ENCODE results near the gene RHBDD1. TPM values are rescaled to one million over a fixed set of nuclear protein-coding genes. Genes with fewer than 3 reads are reported as not detected.

Gene RHBDD1
- polyA plus RNA-seq, 1 of the 3 experiments (the other 2 are of a cell fraction), result 10.3 TPM

DNA sequence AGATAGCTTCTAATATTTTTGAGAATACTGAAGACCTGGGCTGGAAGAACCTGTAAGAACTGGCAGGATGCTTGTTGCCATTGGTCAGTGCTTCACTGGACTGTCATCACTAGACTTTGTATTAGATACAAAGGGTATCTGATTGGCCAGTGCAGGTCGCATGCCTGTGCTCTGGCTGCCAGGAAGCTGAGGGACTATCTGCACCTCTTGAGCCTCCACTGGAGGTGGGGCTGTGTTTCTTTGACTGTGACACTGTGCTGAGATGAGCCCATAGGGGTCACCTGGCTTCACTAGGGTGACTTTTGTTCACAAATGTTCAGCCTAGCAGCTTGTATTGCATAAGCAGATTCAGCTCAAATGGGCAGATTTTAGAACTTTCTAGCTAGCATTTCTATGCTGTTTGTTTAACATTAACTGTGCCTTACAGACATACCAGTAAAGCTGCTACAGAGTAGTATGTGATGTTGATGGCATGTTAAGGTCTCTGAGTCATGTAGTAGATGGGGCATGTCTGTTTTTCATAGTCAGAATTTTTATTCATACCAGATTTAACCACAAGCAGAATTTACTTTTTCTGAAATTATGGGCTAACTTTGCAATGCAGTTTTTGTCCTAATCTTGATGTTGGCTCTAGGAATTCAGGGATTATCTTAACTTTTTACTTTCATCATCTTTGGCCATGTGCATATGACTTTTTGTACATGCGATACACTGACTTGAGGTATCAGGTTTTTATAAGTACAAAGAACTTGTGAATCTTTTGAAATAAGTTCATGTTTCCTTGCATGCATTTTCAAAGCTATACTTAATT is 56.1 kb downstream of the RHBDD1 start:
- Histone ChIP-seq H3K9me2 (no peaks in the 10 kb centered on the region), H3K27ac (ENCODE audit: low read depth in 2 of 2, low read length in 1 of 2) (peak overlapping the region; percentile 58 to 69; a peak in 3 of 4 replicates), H2AFZ (ENCODE audit: low read depth) (no peak overlapping the region)
- no peak for TF ChIP-seq RCOR1 (IDR thresholded peaks at IDR 0.05; ENCODE audit: low read length)
- peak in 1 of 2 experiments; percentile 15; a peak in 1 of 4 replicates for TF ChIP-seq EP300 (IDR thresholded peaks at IDR 0.05; ENCODE audit: borderline replicate concordance in 1 of 2, low read depth in 1 of 2, low read length in 1 of 2)
- TF ChIP-seq, protein P1, sequence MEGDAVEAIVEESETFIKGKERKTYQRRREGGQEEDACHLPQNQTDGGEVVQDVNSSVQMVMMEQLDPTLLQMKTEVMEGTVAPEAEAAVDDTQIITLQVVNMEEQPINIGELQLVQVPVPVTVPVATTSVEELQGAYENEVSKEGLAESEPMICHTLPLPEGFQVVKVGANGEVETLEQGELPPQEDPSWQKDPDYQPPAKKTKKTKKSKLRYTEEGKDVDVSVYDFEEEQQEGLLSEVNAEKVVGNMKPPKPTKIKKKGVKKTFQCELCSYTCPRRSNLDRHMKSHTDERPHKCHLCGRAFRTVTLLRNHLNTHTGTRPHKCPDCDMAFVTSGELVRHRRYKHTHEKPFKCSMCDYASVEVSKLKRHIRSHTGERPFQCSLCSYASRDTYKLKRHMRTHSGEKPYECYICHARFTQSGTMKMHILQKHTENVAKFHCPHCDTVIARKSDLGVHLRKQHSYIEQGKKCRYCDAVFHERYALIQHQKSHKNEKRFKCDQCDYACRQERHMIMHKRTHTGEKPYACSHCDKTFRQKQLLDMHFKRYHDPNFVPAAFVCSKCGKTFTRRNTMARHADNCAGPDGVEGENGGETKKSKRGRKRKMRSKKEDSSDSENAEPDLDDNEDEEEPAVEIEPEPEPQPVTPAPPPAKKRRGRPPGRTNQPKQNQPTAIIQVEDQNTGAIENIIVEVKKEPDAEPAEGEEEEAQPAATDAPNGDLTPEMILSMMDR (IDR thresholded peaks at IDR 0.05), result no peak; the same call in 1 of the 2 replicates
- TF ChIP-seq YY1 (IDR thresholded peaks at IDR 0.05; ENCODE audit: low read depth), result no peak
- no peak for TF ChIP-seq EZH2phosphoT487 (IDR thresholded peaks at IDR 0.05; ENCODE audit: borderline replicate concordance, low read depth)
- TF ChIP-seq, protein P2, sequence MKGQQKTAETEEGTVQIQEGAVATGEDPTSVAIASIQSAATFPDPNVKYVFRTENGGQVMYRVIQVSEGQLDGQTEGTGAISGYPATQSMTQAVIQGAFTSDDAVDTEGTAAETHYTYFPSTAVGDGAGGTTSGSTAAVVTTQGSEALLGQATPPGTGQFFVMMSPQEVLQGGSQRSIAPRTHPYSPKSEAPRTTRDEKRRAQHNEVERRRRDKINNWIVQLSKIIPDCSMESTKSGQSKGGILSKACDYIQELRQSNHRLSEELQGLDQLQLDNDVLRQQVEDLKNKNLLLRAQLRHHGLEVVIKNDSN (IDR thresholded peaks at IDR 0.05; ENCODE audit: borderline replicate concordance, low read depth), result no peak
- peak; percentile 84 for TF ChIP-seq TCF12 (IDR thresholded peaks at IDR 0.05)
- TF ChIP-seq, protein P3, sequence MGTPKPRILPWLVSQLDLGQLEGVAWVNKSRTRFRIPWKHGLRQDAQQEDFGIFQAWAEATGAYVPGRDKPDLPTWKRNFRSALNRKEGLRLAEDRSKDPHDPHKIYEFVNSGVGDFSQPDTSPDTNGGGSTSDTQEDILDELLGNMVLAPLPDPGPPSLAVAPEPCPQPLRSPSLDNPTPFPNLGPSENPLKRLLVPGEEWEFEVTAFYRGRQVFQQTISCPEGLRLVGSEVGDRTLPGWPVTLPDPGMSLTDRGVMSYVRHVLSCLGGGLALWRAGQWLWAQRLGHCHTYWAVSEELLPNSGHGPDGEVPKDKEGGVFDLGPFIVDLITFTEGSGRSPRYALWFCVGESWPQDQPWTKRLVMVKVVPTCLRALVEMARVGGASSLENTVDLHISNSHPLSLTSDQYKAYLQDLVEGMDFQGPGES (IDR thresholded peaks at IDR 0.05; ENCODE audit: low read depth, low read length), result no peak
- TF ChIP-seq, protein P4, sequence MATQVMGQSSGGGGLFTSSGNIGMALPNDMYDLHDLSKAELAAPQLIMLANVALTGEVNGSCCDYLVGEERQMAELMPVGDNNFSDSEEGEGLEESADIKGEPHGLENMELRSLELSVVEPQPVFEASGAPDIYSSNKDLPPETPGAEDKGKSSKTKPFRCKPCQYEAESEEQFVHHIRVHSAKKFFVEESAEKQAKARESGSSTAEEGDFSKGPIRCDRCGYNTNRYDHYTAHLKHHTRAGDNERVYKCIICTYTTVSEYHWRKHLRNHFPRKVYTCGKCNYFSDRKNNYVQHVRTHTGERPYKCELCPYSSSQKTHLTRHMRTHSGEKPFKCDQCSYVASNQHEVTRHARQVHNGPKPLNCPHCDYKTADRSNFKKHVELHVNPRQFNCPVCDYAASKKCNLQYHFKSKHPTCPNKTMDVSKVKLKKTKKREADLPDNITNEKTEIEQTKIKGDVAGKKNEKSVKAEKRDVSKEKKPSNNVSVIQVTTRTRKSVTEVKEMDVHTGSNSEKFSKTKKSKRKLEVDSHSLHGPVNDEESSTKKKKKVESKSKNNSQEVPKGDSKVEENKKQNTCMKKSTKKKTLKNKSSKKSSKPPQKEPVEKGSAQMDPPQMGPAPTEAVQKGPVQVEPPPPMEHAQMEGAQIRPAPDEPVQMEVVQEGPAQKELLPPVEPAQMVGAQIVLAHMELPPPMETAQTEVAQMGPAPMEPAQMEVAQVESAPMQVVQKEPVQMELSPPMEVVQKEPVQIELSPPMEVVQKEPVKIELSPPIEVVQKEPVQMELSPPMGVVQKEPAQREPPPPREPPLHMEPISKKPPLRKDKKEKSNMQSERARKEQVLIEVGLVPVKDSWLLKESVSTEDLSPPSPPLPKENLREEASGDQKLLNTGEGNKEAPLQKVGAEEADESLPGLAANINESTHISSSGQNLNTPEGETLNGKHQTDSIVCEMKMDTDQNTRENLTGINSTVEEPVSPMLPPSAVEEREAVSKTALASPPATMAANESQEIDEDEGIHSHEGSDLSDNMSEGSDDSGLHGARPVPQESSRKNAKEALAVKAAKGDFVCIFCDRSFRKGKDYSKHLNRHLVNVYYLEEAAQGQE (IDR thresholded peaks at IDR 0.05; ENCODE audit: low read depth, low read length), result no peak
- 0 out of 2 replicates have a peak, but pooled peaks have one; percentile 13 for TF ChIP-seq RXRA (IDR thresholded peaks at IDR 0.05; ENCODE audit: borderline replicate concordance, low read depth)
- TF ChIP-seq, protein P5, sequence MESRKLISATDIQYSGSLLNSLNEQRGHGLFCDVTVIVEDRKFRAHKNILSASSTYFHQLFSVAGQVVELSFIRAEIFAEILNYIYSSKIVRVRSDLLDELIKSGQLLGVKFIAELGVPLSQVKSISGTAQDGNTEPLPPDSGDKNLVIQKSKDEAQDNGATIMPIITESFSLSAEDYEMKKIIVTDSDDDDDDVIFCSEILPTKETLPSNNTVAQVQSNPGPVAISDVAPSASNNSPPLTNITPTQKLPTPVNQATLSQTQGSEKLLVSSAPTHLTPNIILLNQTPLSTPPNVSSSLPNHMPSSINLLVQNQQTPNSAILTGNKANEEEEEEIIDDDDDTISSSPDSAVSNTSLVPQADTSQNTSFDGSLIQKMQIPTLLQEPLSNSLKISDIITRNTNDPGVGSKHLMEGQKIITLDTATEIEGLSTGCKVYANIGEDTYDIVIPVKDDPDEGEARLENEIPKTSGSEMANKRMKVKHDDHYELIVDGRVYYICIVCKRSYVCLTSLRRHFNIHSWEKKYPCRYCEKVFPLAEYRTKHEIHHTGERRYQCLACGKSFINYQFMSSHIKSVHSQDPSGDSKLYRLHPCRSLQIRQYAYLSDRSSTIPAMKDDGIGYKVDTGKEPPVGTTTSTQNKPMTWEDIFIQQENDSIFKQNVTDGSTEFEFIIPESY (IDR thresholded peaks at IDR 0.05; ENCODE audit: borderline replicate concordance, low read depth), result no peak
- TF ChIP-seq NRF1 (IDR thresholded peaks at IDR 0.05; ENCODE audit: low read depth, low read length), result no peak
- TF ChIP-seq FOXJ3 (CRISPR knock-in tag; IDR thresholded peaks at IDR 0.05), result no peak
- no peak for TF ChIP-seq MEF2A (IDR thresholded peaks at IDR 0.05; ENCODE audit: borderline replicate concordance, low read depth)
- peak; percentile 47; the same call in 1 of the 2 replicates for TF ChIP-seq JUND (IDR thresholded peaks at IDR 0.05)
- TF ChIP-seq GABPA (IDR thresholded peaks at IDR 0.05; ENCODE audit: low read depth), result no peak
- no peak for TF ChIP-seq POLR2AphosphoS5 (IDR thresholded peaks at IDR 0.05; ENCODE audit: low read depth, low read length)
- no peak for TF ChIP-seq GATA2 (CRISPR knock-in tag; IDR thresholded peaks at IDR 0.05)
- TF ChIP-seq, protein P6, sequence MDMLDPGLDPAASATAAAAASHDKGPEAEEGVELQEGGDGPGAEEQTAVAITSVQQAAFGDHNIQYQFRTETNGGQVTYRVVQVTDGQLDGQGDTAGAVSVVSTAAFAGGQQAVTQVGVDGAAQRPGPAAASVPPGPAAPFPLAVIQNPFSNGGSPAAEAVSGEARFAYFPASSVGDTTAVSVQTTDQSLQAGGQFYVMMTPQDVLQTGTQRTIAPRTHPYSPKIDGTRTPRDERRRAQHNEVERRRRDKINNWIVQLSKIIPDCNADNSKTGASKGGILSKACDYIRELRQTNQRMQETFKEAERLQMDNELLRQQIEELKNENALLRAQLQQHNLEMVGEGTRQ (IDR thresholded peaks at IDR 0.05; ENCODE audit: borderline replicate concordance, low read depth, low read length), result no peak
- peak; percentile 59; the same call in 1 of the 2 replicates for TF ChIP-seq FOSL2 (IDR thresholded peaks at IDR 0.05; ENCODE audit: borderline replicate concordance, low read depth)
- no peak for TF ChIP-seq SMC3 (IDR thresholded peaks at IDR 0.05; ENCODE audit: low read depth, low read length)

More for the DNA sequence above, 56.1 kb downstream of the RHBDD1 start:
- Histone ChIP-seq H3K4me1 (ENCODE audit: control insufficient read depth in 1 of 2, insufficient read depth in 2 of 2, low read depth in 1 of 2, low read length in 1 of 2) (peaks cover 2 to 14% of the 10 kb centered on the region in 2 experiments; a peak in 2 of 4 replicates), H3F3A (replicated peaks; ENCODE audit: insufficient read depth) (peaks cover 13% of the 10 kb centered on the region), H4K20me1 (ENCODE audit: insufficient read depth) (no peaks in the 10 kb centered on the region), H3K9me3 (no peaks in the 10 kb centered on the region), H3K36me3 (replicated peaks in 1 of 2; ENCODE audit: control insufficient read depth in 1 of 2, insufficient read depth in 2 of 2, low read length in 1 of 2) (no peaks in the 10 kb centered on the region), H3K27me3 (ENCODE audit: insufficient read depth) (no peaks in the 10 kb centered on the region), H3K79me2 (ENCODE audit: insufficient read depth) (no peaks in the 10 kb centered on the region), H3K9ac (no peak overlapping the region), H3K4me3 (ENCODE audit: low read depth in 2 of 2, low read length in 1 of 2) (no peak overlapping the region), H3K4me2 (peak overlapping the region; percentile 63)
- POLR2A ChIA-PET, result no interaction called here
- DNase-seq, result no peak
- CTCF ChIA-PET, result no interaction called here
- 79% methylated on average over 2 of the region's 2 CpGs for WGBS (ENCODE audit: low lambda C conversion rate)

All from SK-N-SH (cell line).